OCI-LY3 (cell line): ENCODE measurements around the gene RBMS3.
"Not testable (repeated sequence)": the region's sequence is repeated elsewhere in the genome, so short reads cannot be mapped to it uniquely, and the experiment has no call there.

Source experiments
- EZH2phosphoT487 ChIP-seq: fragments of 200-600 bp; shearing (Covaris generic); IDR thresholded peaks from 2 replicates; pipeline ENCODE4 v1.6.1; 2018; ENCODE audit warnings: antibody characterized with exemption, mixed run types, low read depth
- TF ChIP-seq, protein P1 (sequence below): fragments of 200-600, 300-600 bp; sonication (generic); IDR thresholded peaks from 2 replicates; pipeline ENCODE4 v1.5.1; 2014; ENCODE audit warnings: antibody characterized with exemption, low read length, low read depth

DNA sequence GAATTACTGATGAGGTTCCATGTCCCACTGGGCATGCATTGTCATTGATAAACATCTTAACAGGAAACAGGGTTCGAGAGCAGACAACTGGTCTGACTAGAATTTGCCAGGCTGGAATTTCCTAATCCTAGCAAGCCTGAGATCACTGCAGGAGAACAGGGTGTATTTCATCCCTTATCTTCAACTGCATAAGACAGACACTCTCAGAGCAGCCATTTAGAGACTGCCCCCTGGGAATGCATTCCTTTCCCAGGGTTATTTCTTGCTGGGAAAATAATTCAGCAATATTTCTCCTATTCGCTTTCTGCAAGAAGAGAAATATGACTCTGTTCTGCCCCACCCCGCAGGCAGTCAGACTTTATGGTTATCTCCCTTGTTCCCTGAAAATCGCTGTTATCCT lies 113.1 kb downstream of the RBMS3 start:
- TF ChIP-seq, protein P1, sequence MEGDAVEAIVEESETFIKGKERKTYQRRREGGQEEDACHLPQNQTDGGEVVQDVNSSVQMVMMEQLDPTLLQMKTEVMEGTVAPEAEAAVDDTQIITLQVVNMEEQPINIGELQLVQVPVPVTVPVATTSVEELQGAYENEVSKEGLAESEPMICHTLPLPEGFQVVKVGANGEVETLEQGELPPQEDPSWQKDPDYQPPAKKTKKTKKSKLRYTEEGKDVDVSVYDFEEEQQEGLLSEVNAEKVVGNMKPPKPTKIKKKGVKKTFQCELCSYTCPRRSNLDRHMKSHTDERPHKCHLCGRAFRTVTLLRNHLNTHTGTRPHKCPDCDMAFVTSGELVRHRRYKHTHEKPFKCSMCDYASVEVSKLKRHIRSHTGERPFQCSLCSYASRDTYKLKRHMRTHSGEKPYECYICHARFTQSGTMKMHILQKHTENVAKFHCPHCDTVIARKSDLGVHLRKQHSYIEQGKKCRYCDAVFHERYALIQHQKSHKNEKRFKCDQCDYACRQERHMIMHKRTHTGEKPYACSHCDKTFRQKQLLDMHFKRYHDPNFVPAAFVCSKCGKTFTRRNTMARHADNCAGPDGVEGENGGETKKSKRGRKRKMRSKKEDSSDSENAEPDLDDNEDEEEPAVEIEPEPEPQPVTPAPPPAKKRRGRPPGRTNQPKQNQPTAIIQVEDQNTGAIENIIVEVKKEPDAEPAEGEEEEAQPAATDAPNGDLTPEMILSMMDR: not testable (repeated sequence)
- not testable (repeated sequence) for TF ChIP-seq EZH2phosphoT487
